Left colon (tissue), 2 donors: ENCODE results near the gene RSBN1. TPM values are rescaled to one million over a fixed set of nuclear protein-coding genes. Genes with fewer than 3 reads are reported as not detected.
"Not testable (repeated sequence)": the region's sequence is repeated elsewhere in the genome, so short reads cannot be mapped to it uniquely, and the experiment has no call there.

Experiments
- ATAC-seq: fragments of 200-7000 bp; cut with Tn5 transposase; one replicate; pipeline ENCODE4 v1.9.1; 2020; ENCODE audit warnings: mild to moderate bottlenecking, moderate library complexity
- DNase-seq, 2 donors: peaks; one replicate each; pipeline ENCODE4 v3.0.0-alpha.2; 2020
- intact Hi-C, 2 donors: fragments of 100-400 bp; cut with DNase I in 1 of 2; cut with micrococcal nuclease in 1 of 2; formaldehyde crosslinking; loops; one replicate each; pipeline versions ENCODE4 v1.11.2 to v1.14.0; 2022; cut with DNase I, micrococcal nuclease
- total RNA-seq, 2 donors: library from RNA; stranded (reverse); fragmentation: NEBNext Ultra II Directional; extraction: Animal tissue kit (Norgen Biotek cat#: 25700); gene quantifications; one replicate each; pipeline ENCODE4 v1.2.1, GENCODE V29; 2021
- donor health status: DM: no; HTN: no; CAD: no.
- donor health status: DM: yes; HTN: yes; CAD: no.

RSBN1 gene
- total RNA-seq, 2 donors from 2014 or later, result 23.6 to 28.5 TPM

- peak; percentile 82 for ATAC-seq
- intact Hi-C loops, result no loop called here
- DNase-seq, result peak; percentile 71 to 79
Observed at GRCh38 chr1:113759333-113760101, 52.8 kb downstream of the RSBN1 start, which contains the start of gene PHTF1. TSS of gene PHTF1 (minus strand) at chr1:113759486. CDS start at chr1:113758703, 783 bp downstream.

- intact Hi-C loops, result no loop called here
- ATAC-seq (peak; percentile 72), DNase-seq (peak; percentile 62 to 78)
Observed at GRCh38 chr1:113758631-113759332, 53.5 kb downstream of the RSBN1 start.

- intact Hi-C loops, result no loop called here
- no peak for DNase-seq
- ATAC-seq, result no peak
Observed at GRCh38 chr1:113756461-113756860, 55.8 kb downstream of the RSBN1 start.

- DNase-seq, ATAC-seq, intact Hi-C loops: not testable (repeated sequence)
Observed at GRCh38 chr1:113753333-113753732, 58.9 kb downstream of the RSBN1 start.

DNA sequence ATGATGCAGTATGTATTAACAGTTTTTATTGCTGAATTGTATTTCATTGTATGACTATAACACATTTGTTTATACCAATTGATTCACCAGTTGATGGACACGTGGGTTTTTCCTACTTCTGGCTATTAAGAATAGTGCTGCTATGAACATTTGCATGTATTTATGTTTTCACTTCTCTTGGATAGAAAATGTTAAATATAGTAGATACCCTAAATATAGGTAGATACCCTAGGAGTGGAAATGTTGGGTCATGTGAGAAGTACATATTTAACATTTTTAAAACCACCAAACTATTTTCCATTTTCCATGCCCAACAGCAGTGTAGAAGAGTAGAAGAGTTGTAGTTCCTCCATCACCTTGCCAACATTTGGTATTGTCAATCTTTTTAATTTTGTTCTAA lies 60.8 kb downstream of the RSBN1 start:
- DNase-seq, result no peak
- intact Hi-C loops, result no loop called here
- no peak for ATAC-seq

DNA sequence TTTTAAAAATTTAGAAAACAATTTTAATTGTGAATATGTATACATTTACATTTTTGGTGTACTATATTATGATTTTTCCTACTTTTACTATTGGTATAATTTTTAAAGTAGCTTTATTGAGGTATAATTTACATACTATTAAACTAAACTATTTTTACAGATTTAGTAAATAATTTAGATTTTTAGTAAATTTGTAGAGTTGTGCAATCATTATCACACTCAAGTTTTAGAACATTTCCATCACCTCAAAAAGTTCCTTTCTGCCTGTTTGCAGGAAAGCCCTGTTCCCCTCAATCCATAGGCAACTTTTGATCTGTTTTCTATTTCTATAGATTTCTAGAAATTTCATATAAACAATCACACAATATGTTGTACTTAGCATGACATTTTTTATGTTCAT lies 61.2 kb downstream of the RSBN1 start:
- no peak for ATAC-seq
- no peak for DNase-seq
- intact Hi-C loops, result no loop called here

DNA sequence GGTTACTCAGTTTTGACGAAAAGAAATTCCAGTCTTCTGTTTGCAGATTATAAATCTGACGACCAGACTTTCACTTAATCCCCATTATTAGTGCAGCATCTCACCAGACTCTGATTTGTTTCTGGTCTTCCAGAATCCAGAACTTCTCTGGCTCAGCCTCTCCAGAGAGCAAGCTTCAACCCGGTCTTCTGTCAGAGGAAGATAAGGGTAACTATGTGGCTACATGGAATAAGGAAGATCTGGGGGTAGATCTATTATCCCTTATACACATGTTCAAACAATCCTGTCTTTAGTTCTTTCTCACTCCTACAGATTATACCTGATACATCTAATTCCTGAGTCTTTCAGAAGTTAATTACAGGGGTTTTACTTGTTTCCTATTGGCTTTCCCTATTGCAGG lies 62.9 kb downstream of the RSBN1 start:
- intact Hi-C loops, result no loop called here
- DNase-seq (no peak), ATAC-seq (no peak)

DNA sequence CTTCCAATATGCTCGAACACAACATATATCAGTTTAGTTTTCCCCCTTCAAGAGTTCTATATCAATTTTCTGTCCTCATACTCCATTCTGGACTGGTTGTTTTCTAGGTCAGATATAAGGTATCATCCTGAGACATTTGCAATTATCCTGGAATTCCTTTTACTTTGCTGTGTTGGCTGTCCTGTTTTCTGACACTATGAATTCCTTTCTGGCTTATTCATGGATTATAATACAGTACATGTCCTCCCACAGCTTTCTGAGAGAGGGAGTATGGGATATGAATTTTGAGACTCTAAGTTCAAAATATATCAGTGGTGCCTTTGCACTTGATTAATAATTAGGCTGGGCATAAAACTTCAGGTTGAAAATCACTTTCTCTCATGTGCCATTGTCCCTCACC lies 64.9 kb downstream of the RSBN1 start:
- ATAC-seq (no peak), DNase-seq (no peak)
- intact Hi-C loops, result no loop called here

DNA sequence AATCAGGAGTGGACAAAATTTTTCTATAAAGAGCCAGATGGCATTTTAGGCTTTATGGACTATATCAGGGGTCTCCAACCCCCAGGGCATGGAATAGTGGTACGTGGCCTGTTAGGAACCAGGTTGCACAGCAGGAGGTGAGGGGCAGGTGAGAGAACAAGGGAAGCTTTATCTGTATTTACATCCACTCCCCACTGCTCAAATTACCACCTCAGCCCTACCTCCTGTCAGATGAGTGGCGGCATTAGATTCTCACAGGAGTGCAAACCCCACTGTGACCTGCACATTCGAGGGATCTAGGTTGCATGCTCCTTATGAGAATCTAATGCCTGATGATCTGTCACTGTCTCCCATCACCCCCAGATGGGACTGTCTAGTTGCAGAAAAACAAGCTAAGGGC lies 66.9 kb downstream of the RSBN1 start:
- intact Hi-C loops, result no loop called here
- DNase-seq (no peak), ATAC-seq (peak; percentile 19)

DNA sequence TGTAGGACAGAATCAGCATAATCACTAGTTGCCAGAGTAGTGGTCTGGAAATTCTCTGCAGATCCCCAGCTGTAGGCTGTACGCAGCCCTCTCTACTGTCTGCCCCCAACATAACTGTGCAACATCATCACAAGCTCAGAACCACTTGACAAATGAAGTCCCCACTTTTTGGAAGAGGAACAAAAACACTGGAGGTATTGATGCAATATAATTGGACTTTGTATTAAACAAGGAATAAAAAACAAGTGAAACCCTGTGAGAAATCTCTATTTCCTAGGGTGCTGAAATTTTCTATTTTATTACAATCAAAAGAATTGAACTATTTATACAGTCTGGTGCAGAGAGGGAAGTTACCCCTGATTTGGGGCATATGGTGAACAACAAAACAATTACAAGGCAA lies 68.2 kb downstream of the RSBN1 start:
- intact Hi-C loops, result no loop called here
- DNase-seq (no peak), ATAC-seq (no peak)

- intact Hi-C loops, result no loop called here
- DNase-seq, result no peak
- ATAC-seq, result peak; percentile 98
Observed at GRCh38 chr1:113742515-113742914, 69.8 kb downstream of the RSBN1 start.

GRCh38 chr1:113734357-113735055 lies 77.8 kb downstream of the RSBN1 start:
- no peak for DNase-seq
- intact Hi-C loops, result no loop called here
- ATAC-seq, result no peak

- ATAC-seq, result no peak
- no peak for DNase-seq
- intact Hi-C loops, result no loop called here
Observed at GRCh38 chr1:113732802-113733201, 79.5 kb downstream of the RSBN1 start.

DNA sequence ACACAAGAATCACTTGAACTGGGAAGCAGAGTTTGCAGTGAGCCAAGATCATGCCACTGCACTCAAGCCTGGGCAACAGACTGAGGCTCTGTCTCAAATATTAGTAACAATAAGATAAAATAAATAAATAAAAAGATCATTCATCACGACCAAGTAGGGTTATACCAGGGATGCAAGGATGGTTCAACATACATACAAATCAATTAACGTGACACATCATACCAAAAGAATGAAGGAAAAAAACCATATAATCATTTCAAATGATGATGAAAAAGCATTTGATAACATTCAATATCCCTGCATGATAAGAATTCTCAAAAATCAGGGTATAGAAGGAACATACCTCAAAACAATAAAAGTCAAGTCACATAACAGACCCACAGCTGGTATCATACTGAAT lies 91.3 kb downstream of the RSBN1 start:
- intact Hi-C loops, result no loop called here
- ATAC-seq (no peak), DNase-seq (no peak)

DNA sequence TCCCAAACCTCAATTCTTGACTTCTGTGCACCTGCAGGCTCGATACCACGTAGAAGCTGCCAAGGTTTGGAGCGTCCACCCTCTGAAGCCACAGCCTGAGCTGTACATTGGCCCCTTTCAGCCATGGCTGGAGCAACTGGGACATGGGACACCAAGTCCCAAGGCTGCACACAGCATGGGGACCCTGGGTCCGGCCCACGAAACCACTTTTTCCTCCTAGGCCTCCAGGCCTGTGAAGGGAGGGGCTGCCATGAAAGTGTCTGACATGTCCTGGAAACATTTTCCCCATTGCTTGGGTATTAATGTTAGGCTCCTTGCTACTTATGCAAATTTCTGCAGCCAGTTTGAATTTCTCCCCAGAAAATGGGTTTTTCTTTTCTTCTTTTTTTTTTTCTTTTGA lies 93.7 kb downstream of the RSBN1 start:
- ATAC-seq, intact Hi-C loops, DNase-seq: not testable (repeated sequence)

DNA sequence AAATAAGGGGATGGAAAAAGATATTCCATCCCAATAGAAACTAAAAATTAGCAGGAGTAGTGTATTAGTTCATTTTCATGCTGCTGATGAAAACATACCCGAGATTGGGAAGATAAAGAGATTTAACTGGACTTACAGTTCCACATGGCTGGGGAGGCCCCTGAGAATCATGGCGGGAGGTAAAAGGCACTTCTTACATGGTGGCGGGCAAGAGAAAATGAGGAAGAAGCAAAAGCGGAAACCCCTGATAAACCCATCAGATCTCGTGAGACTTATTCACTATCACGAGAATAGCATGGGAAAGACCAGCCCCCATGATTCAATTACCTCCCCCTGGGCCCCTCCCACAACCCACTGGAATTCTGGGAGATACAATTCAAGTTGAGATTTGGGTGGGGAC lies 94.8 kb downstream of the RSBN1 start:
- DNase-seq, intact Hi-C loops, ATAC-seq: not testable (repeated sequence)

DNA sequence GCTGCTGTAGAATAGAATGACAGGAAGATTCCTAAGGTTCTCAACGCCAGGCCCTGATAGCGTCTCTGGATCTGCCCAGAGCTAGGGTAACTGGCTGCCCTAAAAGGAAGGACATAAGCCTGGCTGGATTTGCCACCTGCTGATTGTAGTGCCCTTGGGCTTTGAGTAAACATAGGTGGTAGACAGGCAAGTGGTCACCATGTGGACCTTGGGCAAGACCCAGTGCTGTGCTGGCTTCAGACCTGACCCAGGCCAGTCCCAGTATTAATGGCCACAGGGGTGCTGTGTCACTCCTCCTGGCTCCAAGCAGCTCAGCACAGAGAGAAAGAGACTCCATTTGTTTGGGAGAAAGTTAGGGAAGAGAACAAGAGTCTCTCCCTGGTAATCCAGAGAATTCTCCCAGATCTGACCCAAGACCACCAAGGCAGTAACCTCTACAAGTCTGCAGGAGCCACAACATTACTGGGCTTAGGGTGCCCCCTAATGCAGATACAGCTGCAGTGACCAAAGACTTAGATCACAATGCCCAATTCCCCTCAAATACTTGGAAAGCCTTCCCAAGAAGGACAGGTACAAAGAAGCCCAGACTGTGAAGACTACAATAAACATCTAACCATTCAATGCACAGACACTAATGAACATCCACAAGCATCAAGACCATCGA lies 97.5 kb downstream of the RSBN1 start:
- no peak for ATAC-seq
- DNase-seq, result no peak

More for the DNA sequence above, 97.5 kb downstream of the RSBN1 start:
- intact Hi-C loops, result no loop called here
